A673 (cell line): Measurements from ENCODE around the gene DHRS4L2. TPM values are rescaled to one million over a fixed set of nuclear protein-coding genes. Genes with fewer than 3 reads are reported as not detected.
"Not testable (repeated sequence)": the region's sequence is repeated elsewhere in the genome, so short reads cannot be mapped to it uniquely, and the experiment has no call there.

Experiments
- BruUV-seq: library from RNA; stranded (reverse); fragments of 400-500 nt; replicated peaks from 2 replicates; lab custom pipeline; 2021; lab: Mats Ljungman, UMichigan
- CTCF ChIA-PET: fragments of 300-600 bp; sonication (Branson Sonifier 250); formaldehyde crosslinking; loops from one replicate; lab custom pipeline; 2022; ENCODE audit warnings: antibody characterized with exemption; lab: Charles Lee
- POLR2A ChIA-PET: fragments of 300-600 bp; sonication (Branson Sonifier 250); formaldehyde crosslinking; loops from one replicate; lab custom pipeline; 2022; ENCODE audit warnings: antibody characterized with exemption; ENCODE audit not compliant: low non-redundant PET; lab: Charles Lee
- DNase-seq: peaks from one replicate; pipeline ENCODE4 v3.0.0-alpha.2; 2015; ENCODE audit warnings: low spot score
- H3K27ac ChIP-seq: fragments of 200-600 bp; sonication (generic); 2 replicates; pipeline ENCODE4 v1.5.1; 2016; ENCODE audit warnings: mixed run types, low read depth, mild to moderate bottlenecking, mixed read lengths, antibody characterized with exemption, low read length; ENCODE audit not compliant: poor library complexity, severe bottlenecking
- H3K27me3 ChIP-seq: fragments of 200-600 bp; sonication (generic); replicated peaks from 2 replicates; pipeline ENCODE4 v1.6.1; 2017; ENCODE audit warnings: mixed run types, low read depth, mild to moderate bottlenecking, mixed read lengths, antibody characterized with exemption, low read length; ENCODE audit not compliant: insufficient read depth, poor library complexity
- H3K36me3 ChIP-seq: fragments of 200-600 bp; sonication (generic); 2 replicates; pipeline ENCODE4 v1.6.1; 2016; ENCODE audit warnings: mixed run types, mild to moderate bottlenecking, mixed read lengths, antibody characterized with exemption, low read length; ENCODE audit not compliant: insufficient read depth, poor library complexity, severe bottlenecking
- H3K4me1 ChIP-seq: fragments of 200-600 bp; sonication (generic); 2 replicates; pipeline ENCODE4 v1.6.1; 2017; ENCODE audit warnings: mixed run types, mild to moderate bottlenecking, mixed read lengths, antibody characterized with exemption, low read length; ENCODE audit not compliant: insufficient read depth, poor library complexity, severe bottlenecking
- H3K4me3 ChIP-seq: fragments of 200-600 bp; sonication (generic); 2 replicates; pipeline ENCODE4 v1.5.1; 2016; ENCODE audit warnings: low read depth, mixed run types, mild to moderate bottlenecking, mixed read lengths, low read length; ENCODE audit not compliant: poor library complexity, severe bottlenecking
- H3K9me3 ChIP-seq: fragments of 200-600 bp; sonication (generic); 2 replicates; pipeline ENCODE4 v1.6.1; 2016; ENCODE audit warnings: mixed run types, low read depth, mild to moderate bottlenecking, mixed read lengths, antibody characterized with exemption, low read length; ENCODE audit not compliant: poor library complexity, severe bottlenecking
- EZH2 ChIP-seq: fragments of 200-600 bp; sonication (generic); IDR thresholded peaks from 2 replicates; pipeline ENCODE4 v1.6.1; 2017; ENCODE audit warnings: borderline replicate concordance, low read depth, mild to moderate bottlenecking, mixed read lengths, antibody characterized with exemption, low read length; ENCODE audit not compliant: poor library complexity, severe bottlenecking
- intact Hi-C: fragments of 100-400 bp; cut with micrococcal nuclease; formaldehyde crosslinking; loops from one replicate; pipeline ENCODE4 v1.10.0; 2022; ENCODE audit not compliant: unreplicated experiment
- total RNA-seq: library from RNA; stranded (reverse); gene quantifications from 2 replicates; pipeline ENCODE4 v1.2.3, GENCODE V29; 2021
- TF ChIP-seq, protein P1 (sequence below): fragments of 300-800, 200-600 bp; sonication (generic); conservative IDR thresholded peaks from 2 replicates; pipeline ENCODE4 v1.5.1; 2017; ENCODE audit warnings: low read depth, mild to moderate bottlenecking, antibody characterized with exemption, low read length, moderate library complexity, mixed read lengths

The DHRS4L2 gene
- total RNA-seq, 1 experiment from 2014 or later = 9.3 TPM

- CTCF ChIA-PET = no interaction called here
- no TSS peak for BruUV-seq
- no peak overlapping the region for H3K27ac ChIP-seq
- no peaks in the 10 kb centered on the region for H3K36me3 ChIP-seq
- intact Hi-C loops = no loop called here
- no peak for TF ChIP-seq EZH2
- TF ChIP-seq, protein P1, sequence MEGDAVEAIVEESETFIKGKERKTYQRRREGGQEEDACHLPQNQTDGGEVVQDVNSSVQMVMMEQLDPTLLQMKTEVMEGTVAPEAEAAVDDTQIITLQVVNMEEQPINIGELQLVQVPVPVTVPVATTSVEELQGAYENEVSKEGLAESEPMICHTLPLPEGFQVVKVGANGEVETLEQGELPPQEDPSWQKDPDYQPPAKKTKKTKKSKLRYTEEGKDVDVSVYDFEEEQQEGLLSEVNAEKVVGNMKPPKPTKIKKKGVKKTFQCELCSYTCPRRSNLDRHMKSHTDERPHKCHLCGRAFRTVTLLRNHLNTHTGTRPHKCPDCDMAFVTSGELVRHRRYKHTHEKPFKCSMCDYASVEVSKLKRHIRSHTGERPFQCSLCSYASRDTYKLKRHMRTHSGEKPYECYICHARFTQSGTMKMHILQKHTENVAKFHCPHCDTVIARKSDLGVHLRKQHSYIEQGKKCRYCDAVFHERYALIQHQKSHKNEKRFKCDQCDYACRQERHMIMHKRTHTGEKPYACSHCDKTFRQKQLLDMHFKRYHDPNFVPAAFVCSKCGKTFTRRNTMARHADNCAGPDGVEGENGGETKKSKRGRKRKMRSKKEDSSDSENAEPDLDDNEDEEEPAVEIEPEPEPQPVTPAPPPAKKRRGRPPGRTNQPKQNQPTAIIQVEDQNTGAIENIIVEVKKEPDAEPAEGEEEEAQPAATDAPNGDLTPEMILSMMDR = no peak
- H3K4me3 ChIP-seq = no peak overlapping the region
- POLR2A ChIA-PET = no interaction called here
- no peak for DNase-seq
- H3K9me3 ChIP-seq = no peaks in the 10 kb centered on the region
- no peaks in the 10 kb centered on the region for H3K4me1 ChIP-seq
- H3K27me3 ChIP-seq = no peaks in the 10 kb centered on the region
These were observed 44.1 kb downstream of the DHRS4L2 start for GRCh38 chr14:24032727-24033418.

GRCh38 chr14:24035769-24036168 lies 47.0 kb downstream of the DHRS4L2 start:
- peak overlapping the region; percentile 56 for H3K4me3 ChIP-seq
- H3K27ac ChIP-seq, H3K36me3 ChIP-seq, POLR2A ChIA-PET, H3K9me3 ChIP-seq, DNase-seq, H3K27me3 ChIP-seq, H3K4me1 ChIP-seq, BruUV-seq, intact Hi-C loops: not testable (repeated sequence)
- CTCF ChIA-PET = interaction anchor here (0.6 to 0.7 kb wide), 2 partner anchors 36 to 141 kb away, joined by 3 read pairs; no protein-coding TSS in a partner anchor

GRCh38 chr14:24036169-24036962 lies 47.6 kb downstream of the DHRS4L2 start:
- H3K9me3 ChIP-seq = no peaks in the 10 kb centered on the region
- H3K36me3 ChIP-seq = no peaks in the 10 kb centered on the region
- H3K27me3 ChIP-seq = no peaks in the 10 kb centered on the region
- intact Hi-C loops = no loop called here
- TF ChIP-seq, protein P1 = peak; percentile 84
- TF ChIP-seq EZH2 = no peak
- H3K27ac ChIP-seq = peak overlapping the region; percentile 63
- no TSS peak for BruUV-seq
- peak; percentile 86 for DNase-seq
- H3K4me1 ChIP-seq = no peaks in the 10 kb centered on the region
- peak overlapping the region; percentile 56 for H3K4me3 ChIP-seq
- POLR2A ChIA-PET = no interaction called here
- CTCF ChIA-PET = interaction anchor here (0.6 kb wide), 1 partner anchor 142 kb away, joined by 3 read pairs; no protein-coding TSS in a partner anchor

GRCh38 chr14:24036963-24037657 lies 48.4 kb downstream of the DHRS4L2 start:
- intact Hi-C loops, H3K4me1 ChIP-seq, DNase-seq, H3K36me3 ChIP-seq, POLR2A ChIA-PET, BruUV-seq, CTCF ChIA-PET, H3K27me3 ChIP-seq, H3K9me3 ChIP-seq: not testable (repeated sequence)
- Histone ChIP-seq H3K4me3 (peak overlapping the region; percentile 56), H3K27ac (peak overlapping the region; percentile 63)
